GM12873 (cell line): ENCODE data around the gene HIVEP3.

Source experiments
- TF ChIP-seq, protein P1 (sequence below): IDR thresholded peaks from 2 replicates; pipeline ENCODE4 v1.5.1; 2012; ENCODE audit warnings: low read depth, mild to moderate bottlenecking, moderate library complexity, low read length, control low read depth; ENCODE audit not compliant: insufficient read depth; ENCODE audit errors: missing control alignments

Gene HIVEP3

GRCh38 chr1:41689558-41689981 lies 229.2 kb downstream of the HIVEP3 start:
- TF ChIP-seq, protein P1, sequence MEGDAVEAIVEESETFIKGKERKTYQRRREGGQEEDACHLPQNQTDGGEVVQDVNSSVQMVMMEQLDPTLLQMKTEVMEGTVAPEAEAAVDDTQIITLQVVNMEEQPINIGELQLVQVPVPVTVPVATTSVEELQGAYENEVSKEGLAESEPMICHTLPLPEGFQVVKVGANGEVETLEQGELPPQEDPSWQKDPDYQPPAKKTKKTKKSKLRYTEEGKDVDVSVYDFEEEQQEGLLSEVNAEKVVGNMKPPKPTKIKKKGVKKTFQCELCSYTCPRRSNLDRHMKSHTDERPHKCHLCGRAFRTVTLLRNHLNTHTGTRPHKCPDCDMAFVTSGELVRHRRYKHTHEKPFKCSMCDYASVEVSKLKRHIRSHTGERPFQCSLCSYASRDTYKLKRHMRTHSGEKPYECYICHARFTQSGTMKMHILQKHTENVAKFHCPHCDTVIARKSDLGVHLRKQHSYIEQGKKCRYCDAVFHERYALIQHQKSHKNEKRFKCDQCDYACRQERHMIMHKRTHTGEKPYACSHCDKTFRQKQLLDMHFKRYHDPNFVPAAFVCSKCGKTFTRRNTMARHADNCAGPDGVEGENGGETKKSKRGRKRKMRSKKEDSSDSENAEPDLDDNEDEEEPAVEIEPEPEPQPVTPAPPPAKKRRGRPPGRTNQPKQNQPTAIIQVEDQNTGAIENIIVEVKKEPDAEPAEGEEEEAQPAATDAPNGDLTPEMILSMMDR = no peak

- TF ChIP-seq, protein P1 = no peak
Measured at GRCh38 chr1:41689139-41689538, 229.6 kb downstream of the HIVEP3 start.

GRCh38 chr1:41687007-41687406 lies 231.7 kb downstream of the HIVEP3 start:
- TF ChIP-seq, protein P1 = no peak

DNA sequence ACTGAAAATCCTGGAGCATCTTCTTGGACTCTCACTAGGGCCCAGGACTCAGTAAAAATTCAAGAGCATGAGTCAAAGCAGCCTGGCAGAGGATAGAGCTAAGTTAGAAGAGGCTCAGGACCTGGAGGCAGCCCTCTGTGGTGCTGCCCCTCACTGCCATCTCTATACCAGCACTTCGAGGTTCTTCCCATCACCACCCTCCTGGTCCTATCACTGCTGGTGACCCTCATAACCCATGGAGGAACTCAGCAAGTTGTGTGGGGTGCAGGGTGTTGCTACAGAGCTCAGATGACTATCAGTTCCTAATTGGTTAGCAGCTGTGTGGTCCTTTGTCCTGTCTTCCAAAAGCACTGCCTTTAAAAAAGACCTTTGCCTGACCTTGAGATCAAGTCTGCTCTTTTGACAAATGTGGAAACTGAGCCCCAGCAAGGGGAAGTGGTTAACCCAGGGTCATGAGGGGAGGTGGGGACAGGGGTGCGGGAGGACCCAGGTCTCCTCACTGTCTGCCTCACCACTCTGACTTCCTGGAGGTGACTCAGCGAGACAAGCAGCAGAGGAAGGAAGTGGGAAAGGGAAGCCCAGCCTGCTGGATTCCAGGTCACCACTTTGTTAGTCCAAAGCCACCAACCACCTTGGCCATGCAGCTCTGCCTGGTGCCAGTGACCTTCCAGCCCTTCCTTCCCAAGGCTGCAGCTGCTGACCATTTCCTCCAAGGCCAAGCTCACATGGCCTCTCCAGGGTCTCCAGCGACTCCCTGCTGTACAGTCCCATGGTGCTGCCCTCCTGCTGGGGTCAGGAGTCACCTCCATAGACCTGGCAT lies 234.8 kb downstream of the HIVEP3 start:
- TF ChIP-seq, protein P1 = no peak

DNA sequence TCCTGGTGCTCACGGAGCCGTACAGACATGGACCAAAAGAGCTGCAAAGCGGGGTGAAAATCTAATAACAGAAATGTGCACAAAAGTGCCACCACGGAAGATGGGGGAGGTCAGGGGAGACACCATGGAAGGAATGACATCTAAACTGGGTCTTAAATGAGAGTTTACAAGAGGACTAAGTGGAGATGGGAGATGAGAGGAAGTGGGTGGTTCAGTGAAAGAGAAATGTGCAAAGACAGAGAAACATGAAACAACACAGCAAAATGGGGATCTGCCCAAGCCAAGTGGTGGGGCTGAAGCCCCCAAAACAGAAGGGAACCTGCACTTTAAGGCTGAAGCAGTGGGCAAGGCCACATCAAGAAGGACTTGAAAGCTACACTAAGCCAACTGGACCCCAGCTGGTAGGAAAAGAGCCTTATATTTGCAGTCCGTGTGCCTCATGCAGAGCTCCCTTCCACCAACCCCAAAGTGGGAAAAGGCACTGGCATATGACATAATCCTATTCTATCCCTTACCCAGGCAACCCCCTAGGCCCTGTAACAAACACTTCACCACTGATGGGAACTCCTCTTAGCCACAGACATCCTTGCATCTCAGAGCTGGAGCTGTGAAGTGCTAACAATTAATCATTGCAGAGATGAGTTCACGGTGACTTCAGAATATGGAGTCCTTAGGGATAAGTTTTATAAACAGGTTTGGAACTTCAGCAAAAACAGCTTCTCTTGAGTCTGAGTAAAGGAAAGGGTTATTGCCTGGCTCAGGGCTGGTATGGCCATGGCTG lies 235.7 kb downstream of the HIVEP3 start:
- TF ChIP-seq, protein P1 = no peak

DNA sequence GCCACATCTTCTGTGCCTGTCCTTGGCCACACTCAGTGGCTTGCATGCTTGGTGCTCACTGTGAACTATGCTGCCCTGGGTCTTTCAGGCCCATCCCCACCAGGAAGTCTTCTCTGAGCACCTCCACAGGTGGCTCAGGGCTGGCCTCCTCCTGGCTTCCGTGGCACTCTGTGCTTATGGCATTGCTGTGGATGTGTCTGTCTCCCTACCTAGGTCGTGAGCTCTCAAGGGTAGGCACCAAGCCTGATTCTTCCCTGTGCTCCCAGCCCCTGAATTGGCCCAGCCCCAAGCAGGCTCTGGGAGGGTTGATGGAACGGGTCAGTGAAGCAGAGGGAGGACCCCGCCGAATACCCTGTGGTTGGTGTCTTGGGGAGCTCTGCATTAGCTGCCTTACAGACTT lies 236.6 kb downstream of the HIVEP3 start:
- TF ChIP-seq, protein P1 = no peak
